AG04449 (cell line): Measurements from ENCODE around the gene RNU6-1.

Experiments used
- CTCF ChIA-PET: fragments of 350-600 bp; formaldehyde crosslinking; extraction: SDS; loops from one replicate; lab custom pipeline; 2021; ENCODE audit warnings: antibody characterized with exemption; lab: Yijun Ruan, JAX
- POLR2A ChIA-PET: fragments of 400-600, 350-600 bp; formaldehyde crosslinking; extraction: SDS; loops from one replicate; lab custom pipeline; 2020; ENCODE audit warnings: antibody characterized with exemption, inconsistent platforms; lab: Yijun Ruan, JAX
- DNase-seq: peaks from one replicate; pipeline ENCODE4 v3.0.0-alpha.2; 2010; ENCODE audit warnings: low read depth, low spot score
- H3K4me3 ChIP-seq: 2 replicates; pipeline ENCODE4 v1.5.1; 2011; ENCODE audit warnings: low read depth, mild to moderate bottlenecking, control low read depth, low read length
- CTCF ChIP-seq: IDR thresholded peaks from one replicate; pipeline ENCODE4 v1.5.1; 2011; ENCODE audit warnings: mild to moderate bottlenecking, moderate library complexity, low read length, control low read depth, inconsistent platforms; ENCODE audit not compliant: insufficient read depth; ENCODE audit errors: missing control alignments

The RNU6-1 gene

GRCh38 chr15:67796196-67797127 is 43.4 kb downstream of the RNU6-1 start:
- POLR2A ChIA-PET: no interaction called here
- CTCF ChIA-PET: no interaction called here
- TF ChIP-seq CTCF: no peak
- DNase-seq: no peak
- no peak overlapping the region for H3K4me3 ChIP-seq

- TF ChIP-seq CTCF: no peak
- no peak overlapping the region for H3K4me3 ChIP-seq
- ChIA-PET CTCF (no interaction called here), POLR2A (no interaction called here)
- DNase-seq: no peak
Observed at GRCh38 chr15:67794832-67795574, 44.8 kb downstream of the RNU6-1 start.

- ChIA-PET CTCF (no interaction called here), POLR2A (no interaction called here)
- TF ChIP-seq CTCF: no peak
- no peak overlapping the region for H3K4me3 ChIP-seq
- no peak for DNase-seq
Observed at GRCh38 chr15:67792250-67792942, 47.4 kb downstream of the RNU6-1 start.

GRCh38 chr15:67790610-67791319 is 49.1 kb downstream of the RNU6-1 start:
- no peak for TF ChIP-seq CTCF
- H3K4me3 ChIP-seq: no peak overlapping the region
- no peak for DNase-seq
- CTCF ChIA-PET: interaction anchor here (1.0 to 1.2 kb wide), 2 partner anchors 10 to 334 kb away, joined by 3 read pairs; no protein-coding TSS in a partner anchor
- POLR2A ChIA-PET: no interaction called here
